ENCODE results near the gene CRTC1. TPM values are rescaled to one million over a fixed set of nuclear protein-coding genes. Genes with fewer than 3 reads are reported as not detected.
"Not testable (repeated sequence)": the region's sequence is repeated elsewhere in the genome, so short reads cannot be mapped to it uniquely, and the experiment has no call there.

Gene CRTC1
- total RNA-seq, 1 donor from 2014 or later, result 17.5 TPM

DNA sequence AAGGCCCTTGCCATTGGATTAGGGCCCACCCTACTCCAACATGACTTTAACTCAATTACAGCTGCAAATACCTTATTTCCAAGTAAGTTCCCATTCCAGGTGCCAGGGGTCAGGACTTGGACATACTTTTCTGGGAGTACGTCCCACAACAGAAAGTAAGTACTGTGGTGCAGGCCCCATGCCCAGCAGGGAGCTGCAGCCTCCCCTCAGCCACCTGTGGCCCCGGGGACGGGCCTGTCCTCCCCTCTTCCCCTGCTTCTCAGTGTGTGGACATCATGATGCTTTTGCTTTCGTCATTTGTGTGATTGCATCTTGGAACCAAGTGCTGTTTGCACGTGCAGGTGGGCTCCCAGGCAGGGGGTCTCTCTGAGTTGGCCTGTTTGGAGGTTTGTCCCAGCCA lies 31.9 kb downstream of the CRTC1 start:
- DNase-seq (ENCODE audit: low spot score), result no peak
- intact Hi-C loops (cut with DNase I), result no loop called here
- no peak for ATAC-seq

DNA sequence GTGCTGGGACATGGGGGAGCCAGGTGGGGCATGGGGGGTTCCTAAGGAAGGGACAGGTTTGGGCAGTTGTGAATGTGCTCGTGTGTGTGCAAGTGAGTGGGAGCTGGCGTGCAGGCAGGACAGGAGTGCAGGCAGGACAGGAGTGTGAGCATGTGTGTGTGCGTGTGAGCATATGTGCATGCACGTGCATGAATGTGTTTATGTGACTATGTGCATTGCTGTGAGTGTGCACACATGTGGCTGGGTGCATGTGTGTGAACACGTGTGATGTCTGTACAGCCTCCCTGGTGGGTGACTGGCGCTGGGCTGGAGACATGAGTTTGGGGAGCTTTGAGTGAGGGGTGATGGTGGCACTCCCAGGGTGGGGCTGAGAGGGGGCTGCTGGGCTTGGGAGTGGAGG lies 33.4 kb downstream of the CRTC1 start:
- ATAC-seq (no peak), DNase-seq (ENCODE audit: low spot score) (no peak)
- intact Hi-C loops (cut with DNase I), result no loop called here

DNA sequence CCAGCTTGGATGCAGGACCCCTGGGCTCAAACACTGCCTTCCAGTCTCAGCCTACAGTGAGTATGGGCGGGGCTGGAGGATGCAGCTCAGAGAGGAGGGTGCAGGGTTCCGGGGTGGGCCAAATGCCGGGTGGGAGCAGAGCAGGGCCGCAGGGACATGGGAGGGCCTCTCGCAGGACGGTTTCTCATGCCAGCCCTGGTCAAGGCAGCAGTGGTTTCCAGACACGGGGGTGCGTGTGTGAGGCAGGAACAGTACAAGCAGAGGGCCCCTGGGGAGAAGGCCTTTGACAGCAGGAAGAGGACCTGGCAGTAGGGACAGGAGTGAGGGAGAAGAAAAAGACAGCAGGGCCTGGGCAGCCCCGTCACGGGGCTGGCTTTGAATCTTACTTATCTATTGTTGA lies 34.1 kb downstream of the CRTC1 start:
- no peak for ATAC-seq
- DNase-seq (ENCODE audit: low spot score), result no peak

DNA sequence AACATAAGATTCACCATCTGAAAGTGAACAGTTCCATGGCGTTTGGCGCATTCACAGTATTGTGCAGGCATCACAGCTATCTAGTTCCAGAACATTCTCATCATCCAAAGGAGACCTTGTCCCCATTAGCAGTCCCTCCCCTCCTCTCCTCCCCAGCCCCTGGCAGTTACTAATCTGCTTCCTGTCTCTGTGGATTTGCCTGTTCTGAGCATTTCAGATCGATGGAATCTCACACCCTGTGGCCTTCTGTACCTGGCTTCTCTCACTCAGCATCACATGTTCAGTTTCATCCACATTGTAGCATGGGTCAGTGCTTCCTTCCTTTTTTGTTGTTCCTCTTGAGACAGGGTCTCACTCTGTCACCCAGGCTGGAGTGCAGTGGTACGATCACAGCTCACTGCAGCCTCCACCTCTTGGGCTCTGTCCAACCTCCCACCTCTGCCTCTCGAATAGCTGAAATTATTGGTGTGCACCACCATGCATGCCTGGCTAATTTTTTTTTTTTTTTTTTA lies 34.6 kb downstream of the CRTC1 start:
- DNase-seq (ENCODE audit: low spot score) (no peak), ATAC-seq (no peak)
- intact Hi-C loops (cut with DNase I), result no loop called here

More for the DNA sequence above, 34.1 kb downstream of the CRTC1 start:
- intact Hi-C loops (cut with DNase I), result no loop called here

DNA sequence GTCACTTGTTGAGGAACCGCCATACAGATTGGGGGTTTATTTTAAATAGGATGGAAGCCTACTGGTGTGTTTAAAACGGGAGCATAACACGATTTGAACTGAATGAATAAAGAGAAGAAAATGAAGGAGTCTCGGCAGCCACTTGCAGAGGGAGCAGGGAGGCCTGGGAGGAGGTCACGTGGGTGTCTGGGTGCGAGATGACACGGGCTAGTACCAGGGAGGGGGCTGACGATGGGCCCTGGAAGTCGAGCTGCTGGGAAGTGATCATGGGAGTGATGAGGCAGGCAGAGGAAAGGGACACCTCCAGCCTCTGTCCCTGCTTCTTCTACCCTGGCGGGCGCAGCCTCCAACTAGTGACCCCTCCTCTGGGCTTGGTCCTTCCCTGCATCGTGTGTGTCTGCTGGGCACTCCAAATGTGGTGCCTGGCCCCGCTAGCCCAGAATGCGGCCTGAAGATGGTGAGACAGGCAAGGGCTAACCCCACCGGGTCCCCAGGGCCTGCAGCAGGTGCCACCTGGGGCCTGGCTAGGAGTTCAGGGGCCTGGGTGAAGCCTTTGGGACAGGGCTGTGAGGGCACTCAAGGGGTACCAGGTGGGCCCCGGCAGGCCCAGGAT lies 35.5 kb downstream of the CRTC1 start:
- ATAC-seq (no peak), DNase-seq (ENCODE audit: low spot score) (no peak)
- intact Hi-C loops (cut with DNase I), result no loop called here

DNA sequence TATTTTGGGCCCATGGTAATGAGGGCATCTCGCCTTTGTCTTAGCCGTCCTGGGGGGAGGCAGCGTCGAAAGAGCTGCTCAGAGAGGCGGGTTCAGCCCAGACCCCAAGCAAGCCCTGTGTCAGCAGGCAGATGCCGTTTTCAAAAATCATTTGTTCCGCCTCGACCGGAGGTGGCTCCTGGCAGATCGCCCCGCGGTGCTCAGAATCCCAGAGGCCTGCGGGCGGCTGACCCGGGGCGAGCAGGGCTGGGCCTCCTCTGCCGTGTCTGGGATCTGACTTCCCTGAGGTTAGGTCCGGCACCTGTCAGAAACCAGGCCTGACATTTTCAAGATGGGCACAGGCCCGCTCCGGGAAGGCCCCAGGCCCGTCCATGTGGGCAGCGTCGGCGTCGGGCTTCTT lies 36.1 kb downstream of the CRTC1 start:
- DNase-seq (ENCODE audit: low spot score), result no peak
- intact Hi-C loops (cut with DNase I), result no loop called here
- peak; percentile 53 for ATAC-seq

DNA sequence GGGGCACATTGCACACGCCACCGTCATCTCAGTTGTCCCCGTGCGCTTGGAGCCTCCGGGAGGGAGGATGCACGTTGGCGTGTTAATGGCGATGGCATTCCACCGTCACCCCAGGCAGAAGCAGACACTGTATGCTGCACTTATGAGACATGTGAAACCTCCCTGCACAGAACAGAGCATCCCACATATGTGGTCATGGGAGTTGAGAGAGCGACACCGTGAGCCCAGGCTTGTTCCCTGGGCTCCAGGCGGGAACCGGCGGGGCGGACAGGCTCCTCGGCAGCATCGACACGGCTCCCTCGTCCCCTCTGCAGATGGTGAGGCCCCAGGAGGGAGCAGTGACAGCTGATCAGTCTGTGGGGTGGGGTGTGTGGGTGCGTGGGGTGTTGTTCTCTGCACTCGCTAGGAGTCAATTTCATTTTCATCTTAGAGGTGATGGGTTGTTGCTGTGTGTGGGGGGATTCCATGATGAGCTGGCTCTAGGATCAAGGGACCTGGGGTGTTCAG lies 40.4 kb downstream of the CRTC1 start:
- intact Hi-C loops (cut with DNase I), result no loop called here
- no peak for ATAC-seq

DNA sequence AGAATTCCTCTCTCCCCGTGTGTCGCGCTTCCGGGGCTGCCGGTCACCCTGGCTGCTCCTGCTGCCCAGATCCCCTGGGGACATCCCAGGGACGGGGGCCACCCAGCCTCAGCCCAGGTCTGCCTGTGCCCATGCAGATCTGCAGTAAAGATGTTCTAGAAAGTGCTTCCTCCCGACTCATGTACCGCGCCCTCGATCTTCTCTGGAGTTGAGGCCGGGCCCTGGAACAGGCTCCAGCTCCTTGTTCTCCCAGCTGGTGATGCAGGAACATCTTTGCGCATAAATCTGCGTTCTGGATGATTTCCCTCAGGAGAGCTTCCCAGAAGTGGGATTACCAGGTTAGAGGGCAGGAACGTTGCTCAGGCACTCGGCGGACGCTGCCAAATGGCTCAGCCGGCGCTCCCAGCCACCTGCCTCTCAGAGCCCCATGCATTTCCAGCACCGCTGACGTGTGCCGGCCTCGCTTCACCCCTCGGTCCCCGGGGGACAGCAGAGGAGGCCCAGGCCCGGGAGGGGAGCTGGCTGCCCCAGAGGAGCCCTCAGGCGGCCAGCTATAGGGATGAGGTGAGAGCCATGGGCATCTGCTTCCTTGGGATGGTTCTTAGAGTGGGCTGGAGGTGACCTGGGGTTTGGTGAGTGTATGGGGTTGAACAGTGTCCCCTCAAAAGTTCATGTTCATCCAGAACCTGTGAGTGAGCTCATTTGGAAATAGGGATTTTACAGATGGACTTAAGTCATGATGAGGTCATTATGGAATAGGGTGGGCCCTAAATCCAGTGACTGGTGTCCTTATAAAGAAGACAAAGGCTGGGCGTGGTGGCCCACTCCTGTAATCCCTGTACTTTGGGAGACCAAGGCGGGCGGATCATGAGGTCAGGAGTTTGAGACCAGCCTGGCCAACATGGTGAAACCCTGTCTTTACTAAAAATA lies 42.6 kb downstream of the CRTC1 start:
- intact Hi-C loops (cut with DNase I), result no loop called here
- DNase-seq (ENCODE audit: low spot score), result no peak
- peak; percentile 77 for ATAC-seq

More for the DNA sequence above, 40.4 kb downstream of the CRTC1 start:
- no peak for DNase-seq (ENCODE audit: low spot score)

DNA sequence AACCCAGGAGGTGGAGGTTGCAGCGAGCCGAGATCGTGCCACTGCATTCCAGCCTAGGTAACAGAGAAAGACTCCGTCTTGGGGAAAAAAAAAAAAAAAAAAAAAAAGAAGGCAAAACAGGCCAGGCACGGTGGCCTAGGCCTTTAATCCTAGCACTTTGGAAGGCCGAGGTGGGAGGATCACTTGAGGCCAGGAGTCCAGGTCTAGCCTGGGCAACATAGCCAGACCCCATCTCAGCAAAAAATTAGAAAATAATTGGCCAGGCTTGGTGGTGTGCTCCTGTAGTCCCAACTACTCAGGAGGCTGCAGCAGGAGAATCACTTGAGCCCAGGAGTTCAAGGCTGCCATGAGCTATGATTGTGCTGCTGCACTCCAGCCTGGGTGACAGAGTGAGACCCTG lies 43.4 kb downstream of the CRTC1 start:
- ATAC-seq (no peak), DNase-seq (ENCODE audit: low spot score) (no peak)
- intact Hi-C loops (cut with DNase I), result no loop called here

DNA sequence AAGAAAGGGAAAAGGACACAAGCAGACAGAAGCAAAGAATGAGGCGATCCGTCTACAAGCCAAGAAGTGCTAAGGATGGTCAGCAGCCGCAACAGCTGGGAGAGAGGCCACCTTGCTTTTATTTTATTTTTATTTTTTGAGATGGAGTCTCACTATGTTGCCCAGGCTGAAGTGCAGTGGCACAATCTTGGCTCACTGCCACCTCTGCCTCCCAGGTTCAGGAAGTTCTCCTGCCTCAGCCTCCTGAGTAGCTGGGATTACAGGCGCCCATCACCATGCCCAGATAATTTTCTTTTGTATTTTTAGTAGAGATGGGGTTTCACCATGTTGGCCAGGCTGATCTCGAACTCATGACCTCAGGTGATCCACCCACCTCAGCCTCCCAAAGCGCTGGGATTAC lies 44.1 kb downstream of the CRTC1 start:
- ATAC-seq; intact Hi-C loops (cut with DNase I); DNase-seq (ENCODE audit: low spot score): not testable (repeated sequence)

DNA sequence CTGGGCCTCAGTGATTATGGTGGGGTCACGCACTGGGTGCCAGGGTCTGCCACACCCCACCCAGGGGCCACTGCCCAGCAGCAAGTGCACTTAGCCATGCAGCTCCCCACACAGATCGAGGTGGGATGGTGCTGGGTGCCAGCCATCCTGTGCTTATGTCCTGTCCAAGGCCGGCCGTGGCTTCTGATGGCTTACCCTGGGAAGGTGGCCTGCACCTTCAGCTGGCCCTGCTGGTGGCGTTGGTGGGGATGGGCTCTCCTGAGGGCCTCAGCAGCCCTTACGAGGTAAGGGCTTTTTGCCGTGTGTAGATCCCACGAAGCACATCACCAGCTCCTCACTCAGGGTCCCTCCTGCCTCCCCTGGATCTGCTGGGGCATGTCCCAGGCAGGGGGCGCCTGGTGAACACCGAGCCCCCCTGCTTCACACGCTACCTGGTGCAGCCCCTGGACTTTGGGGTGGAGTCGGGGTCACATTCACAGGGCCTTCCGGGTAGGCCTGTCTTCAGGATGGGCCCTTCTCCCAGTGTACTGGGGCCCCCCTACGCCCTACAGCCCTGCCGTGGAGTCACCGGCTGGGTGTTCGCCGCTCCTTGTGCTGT lies 46.6 kb downstream of the CRTC1 start:
- ATAC-seq (no peak), DNase-seq (ENCODE audit: low spot score) (no peak)
- intact Hi-C loops (cut with DNase I), result no loop called here

DNA sequence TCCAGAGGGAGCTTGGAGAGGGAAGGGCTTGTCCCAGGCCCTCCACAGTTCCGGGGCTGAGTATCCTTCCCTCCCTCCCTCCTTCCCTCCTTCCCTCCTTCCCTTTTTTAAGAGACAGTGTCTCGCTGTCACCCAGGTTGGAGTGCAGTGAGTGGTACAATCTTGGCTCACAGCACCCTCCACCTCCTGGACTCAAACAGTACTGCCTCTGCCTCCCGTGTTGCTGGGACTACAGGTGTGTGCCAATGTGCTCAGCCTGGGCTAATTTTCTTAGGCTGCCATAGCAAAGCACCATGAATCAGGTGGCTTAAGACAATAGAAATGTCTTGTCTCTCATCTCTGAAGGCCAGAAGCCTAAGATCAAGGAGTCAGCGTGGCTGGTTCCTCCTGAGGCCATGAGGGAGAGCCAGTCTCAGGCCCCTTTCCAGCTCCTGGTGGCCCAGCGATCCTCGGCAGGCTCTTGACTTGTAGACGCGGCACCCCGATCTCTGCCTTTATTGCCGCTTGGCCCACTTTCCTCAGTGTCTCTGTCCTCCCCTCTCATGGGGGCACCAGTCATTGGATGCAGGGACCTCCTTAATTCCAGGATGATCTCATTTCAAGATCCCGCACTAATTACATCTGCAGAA lies 47.5 kb downstream of the CRTC1 start:
- DNase-seq (ENCODE audit: low spot score) (no peak), ATAC-seq (no peak)
- intact Hi-C loops (cut with DNase I), result no loop called here

DNA sequence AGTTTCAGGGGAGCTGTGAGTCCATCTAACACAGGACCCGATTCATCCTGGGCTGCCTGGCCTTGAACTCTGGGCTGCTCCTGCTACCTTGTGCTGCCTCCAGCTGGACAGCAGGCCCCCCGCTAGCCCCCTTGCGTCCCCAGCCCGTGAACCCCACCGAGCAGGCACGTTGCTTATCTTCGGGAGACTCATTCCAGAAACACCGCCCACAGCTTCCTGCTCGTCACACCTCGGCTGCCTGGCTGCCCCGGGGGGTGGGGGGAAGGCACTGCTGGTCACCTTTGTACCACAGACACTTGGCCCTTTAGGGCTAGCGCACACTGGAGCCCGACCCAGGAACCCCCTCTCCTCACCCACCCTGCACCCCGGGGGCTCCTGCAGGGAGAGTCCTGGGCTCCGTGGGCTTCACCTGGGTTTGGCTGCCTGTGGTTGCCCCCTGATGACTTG lies 48.1 kb downstream of the CRTC1 start:
- DNase-seq (ENCODE audit: low spot score) (no peak), ATAC-seq (no peak)
- intact Hi-C loops (cut with DNase I), result no loop called here

DNA sequence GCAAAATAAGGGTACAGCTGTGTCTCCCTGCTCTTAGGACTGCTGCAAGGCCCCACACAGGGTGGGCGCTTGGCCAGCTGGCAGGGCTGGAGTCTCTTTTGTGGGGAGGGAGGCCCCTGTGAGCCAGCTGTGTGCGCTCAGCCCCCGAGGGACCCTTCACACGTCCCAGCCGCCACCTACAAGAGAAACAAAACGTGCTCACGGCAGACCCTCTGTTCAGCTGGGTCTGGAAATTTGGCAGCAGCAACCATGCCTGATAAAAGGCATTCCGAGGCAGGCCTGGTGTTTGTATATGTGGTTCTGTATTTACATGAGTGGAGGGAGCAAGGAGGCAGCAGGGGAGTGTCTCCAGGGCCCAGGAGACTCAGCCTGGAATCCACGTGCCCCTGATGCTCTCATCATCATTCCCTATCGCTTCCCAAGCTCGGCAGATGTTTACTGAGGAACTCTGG lies 49.7 kb downstream of the CRTC1 start:
- ATAC-seq, result peak; percentile 62
- intact Hi-C loops (cut with DNase I), result no loop called here
- no peak for DNase-seq (ENCODE audit: low spot score)

DNA sequence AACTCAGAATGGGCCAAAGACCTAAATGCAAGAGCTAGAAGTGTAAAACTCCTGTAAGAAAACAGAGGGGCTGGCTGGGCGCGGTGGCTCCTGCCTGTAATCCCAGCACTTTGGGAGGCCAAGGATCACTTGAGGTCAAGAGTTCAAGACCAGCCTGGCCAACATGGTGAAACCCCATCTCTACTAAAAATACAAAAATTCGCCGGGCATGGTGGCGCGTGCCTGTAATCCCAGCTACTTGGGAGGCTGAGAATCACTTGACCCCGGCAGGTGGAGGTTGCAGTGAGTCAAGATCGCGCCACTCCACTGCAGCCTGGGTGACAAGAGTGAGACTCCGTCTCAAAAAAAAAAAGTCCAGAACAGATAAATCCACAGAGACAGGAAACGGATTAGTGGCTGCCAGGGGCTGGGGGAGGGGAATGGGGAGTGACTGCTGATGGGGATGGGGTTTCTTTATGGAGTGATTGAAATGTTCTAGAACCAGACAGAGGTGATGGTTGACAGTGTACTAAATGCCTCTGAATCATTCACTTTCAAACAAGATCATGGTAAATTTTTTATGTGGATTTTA lies 50.4 kb downstream of the CRTC1 start:
- DNase-seq (ENCODE audit: low spot score); ATAC-seq; intact Hi-C loops (cut with DNase I): not testable (repeated sequence)

DNA sequence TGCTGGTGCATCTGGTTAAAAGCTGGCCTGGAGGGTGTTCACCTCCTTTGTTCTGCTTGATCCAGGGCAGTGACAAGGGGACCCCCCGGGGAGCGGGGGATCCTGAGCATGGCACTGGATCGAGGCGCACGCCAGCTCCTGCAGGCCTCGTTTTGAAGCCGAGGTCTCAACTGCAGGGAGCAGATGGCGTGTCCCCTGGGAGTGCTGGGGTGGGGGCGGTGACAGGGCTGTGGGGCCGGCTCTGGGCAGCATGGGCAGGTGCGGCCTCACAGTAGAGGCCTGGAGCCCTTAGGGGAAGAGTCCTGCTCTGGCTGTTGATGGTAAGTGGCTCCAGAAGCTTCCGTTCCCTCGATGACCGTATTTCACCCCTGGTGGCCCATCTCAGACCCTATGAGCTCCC lies 51.8 kb downstream of the CRTC1 start:
- intact Hi-C loops (cut with DNase I), result no loop called here

DNA sequence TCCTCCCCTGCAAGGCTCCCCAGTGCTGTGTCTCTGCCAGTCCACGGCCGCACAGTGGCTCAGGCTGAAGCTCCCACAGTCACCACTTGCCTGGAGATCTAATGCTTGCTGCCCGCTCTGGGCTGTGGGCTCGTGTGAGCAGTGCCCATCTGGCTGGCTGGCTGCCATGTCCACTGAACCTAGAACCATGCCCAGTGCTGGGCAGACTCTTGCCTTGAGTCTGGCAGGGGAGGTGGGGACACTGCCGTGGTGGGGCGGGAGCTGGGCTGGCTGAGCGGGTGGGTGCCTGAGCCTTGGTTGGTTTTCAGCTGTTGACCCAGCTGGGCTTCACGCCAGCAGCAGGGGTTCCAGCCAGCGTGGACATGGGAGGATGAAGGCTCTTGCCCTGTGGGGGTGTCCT lies 52.3 kb downstream of the CRTC1 start:
- no peak for DNase-seq (ENCODE audit: low spot score)
- ATAC-seq, result no peak
- intact Hi-C loops (cut with DNase I), result no loop called here

More for the DNA sequence above, 51.8 kb downstream of the CRTC1 start:
- no peak for DNase-seq (ENCODE audit: low spot score)
- ATAC-seq, result no peak

DNA sequence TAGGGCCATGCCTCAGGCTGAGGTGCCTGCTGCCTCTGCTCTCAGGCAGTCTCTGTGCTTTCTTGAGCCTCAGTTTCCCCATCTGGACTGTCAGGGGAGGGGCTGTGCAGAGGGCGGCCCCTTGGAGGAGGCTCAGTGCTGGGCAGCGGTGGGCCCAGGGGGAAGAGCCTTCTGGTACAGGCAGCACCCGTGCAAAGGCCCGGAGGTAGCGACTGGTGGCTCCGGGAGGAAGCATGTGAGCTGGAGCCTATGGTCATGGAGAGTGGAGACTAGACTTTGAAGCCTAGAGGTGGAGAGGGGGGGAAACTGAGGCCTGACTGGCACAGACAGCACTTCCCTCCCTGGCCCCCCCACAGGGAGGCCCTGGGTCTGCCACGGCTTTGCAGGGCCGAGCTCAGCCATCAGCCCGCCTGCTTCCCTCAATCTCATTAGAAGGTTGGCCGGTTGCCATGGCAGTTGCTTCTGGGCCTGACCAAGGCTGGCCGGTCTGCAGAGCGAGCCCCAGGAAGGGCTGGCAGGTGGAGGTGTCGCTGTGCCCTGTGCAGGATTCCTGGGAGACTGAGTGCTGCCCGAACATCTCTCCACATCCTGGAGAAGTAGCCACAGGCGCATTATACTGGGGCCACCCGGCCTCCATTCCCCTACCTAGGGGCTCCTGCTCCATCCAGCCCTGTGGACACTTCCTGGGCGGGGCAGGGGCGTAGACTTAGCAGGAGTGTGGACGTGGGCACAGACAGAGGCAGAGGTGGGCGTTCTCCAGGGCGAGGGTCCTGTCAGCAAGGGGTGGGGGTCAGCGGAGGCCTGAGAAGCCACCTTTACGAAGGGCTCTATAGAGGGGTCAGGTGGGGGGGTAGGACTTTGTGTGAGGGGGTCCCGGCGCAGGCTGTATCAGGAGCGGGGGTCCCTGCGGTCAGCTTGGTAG lies 53.2 kb downstream of the CRTC1 start:
- intact Hi-C loops (cut with DNase I), result no loop called here
- ATAC-seq (no peak), DNase-seq (ENCODE audit: low spot score) (no peak)

Measured in sciatic nerve (tissue), 2 donors.